ENCODE measurements around the gene ITPR1. TPM values are rescaled to one million over a fixed set of nuclear protein-coding genes. Genes with fewer than 3 reads are reported as not detected.

Gene ITPR1
- total RNA-seq, 2 donors from 2014 or later, result 29.3 to 29.8 TPM

DNA sequence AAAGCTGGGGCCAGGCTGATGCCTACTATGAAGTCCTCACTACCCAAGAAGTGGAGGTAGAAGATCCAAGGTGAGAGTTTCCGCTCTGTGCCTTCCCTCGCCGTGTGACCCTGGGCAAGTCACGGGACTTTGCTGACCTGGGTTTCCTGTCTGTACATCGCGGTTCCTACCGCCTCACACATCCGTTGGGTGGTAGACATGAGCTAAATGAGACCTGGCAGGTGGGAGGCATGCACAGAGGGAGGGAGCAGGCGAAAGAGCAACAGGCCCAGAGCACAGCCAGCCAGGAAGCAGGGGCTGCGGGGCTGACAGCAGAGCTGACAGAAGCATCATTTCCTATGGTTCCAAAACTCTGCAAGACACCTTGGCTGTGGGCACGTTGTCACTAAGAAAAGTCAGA is 328.8 kb downstream of the ITPR1 start:
- Histone ChIP-seq H3K4me1 (peaks cover 22% of the 10 kb centered on the region), H3K27ac (no peak overlapping the region), H3K9me3 (no peaks in the 10 kb centered on the region), H3K36me3 (replicated peaks in 1 of 2; ENCODE audit: insufficient read depth in 1 of 2, low read depth in 2 of 2) (no peaks in the 10 kb centered on the region), H3K27me3 (no peaks in the 10 kb centered on the region), H3K4me3 (no peak overlapping the region)
- TF ChIP-seq, protein P1, sequence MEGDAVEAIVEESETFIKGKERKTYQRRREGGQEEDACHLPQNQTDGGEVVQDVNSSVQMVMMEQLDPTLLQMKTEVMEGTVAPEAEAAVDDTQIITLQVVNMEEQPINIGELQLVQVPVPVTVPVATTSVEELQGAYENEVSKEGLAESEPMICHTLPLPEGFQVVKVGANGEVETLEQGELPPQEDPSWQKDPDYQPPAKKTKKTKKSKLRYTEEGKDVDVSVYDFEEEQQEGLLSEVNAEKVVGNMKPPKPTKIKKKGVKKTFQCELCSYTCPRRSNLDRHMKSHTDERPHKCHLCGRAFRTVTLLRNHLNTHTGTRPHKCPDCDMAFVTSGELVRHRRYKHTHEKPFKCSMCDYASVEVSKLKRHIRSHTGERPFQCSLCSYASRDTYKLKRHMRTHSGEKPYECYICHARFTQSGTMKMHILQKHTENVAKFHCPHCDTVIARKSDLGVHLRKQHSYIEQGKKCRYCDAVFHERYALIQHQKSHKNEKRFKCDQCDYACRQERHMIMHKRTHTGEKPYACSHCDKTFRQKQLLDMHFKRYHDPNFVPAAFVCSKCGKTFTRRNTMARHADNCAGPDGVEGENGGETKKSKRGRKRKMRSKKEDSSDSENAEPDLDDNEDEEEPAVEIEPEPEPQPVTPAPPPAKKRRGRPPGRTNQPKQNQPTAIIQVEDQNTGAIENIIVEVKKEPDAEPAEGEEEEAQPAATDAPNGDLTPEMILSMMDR (IDR thresholded peaks at IDR 0.05), result no peak
- no peak for TF ChIP-seq POLR2A (IDR thresholded peaks at IDR 0.05)
- intact Hi-C loops (cut with DNase I), result no loop called here
- ATAC-seq, result no peak
- WGBS, 2 donors, result 83 to 87% methylated on average over 11 of the region's 11 CpGs
- peak in 2 of 4 donors; percentile 14 to 32 for DNase-seq

DNA sequence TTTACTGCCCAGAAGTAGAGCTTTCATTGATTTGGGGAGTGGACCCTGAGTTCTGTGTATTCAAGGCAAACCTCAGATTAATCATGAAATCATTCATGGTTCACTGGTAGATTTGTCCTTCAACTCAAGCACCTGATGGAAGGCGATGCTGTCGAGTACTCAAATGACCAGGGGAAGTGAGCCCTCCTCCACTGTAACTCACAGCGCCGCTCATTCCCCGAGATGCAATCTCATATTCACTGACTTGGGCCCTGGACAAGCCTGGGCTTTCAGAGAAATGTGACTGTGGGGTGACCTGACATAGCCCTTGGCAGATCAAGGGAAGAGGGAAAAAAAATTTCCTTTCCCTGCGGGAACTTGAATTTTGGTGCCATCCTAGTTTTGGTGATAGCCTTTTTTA is 329.4 kb downstream of the ITPR1 start:
- peaks cover 24% of the 10 kb centered on the region for H3K4me1 ChIP-seq
- H3K27ac ChIP-seq, result no peak overlapping the region
- H3K9me3 ChIP-seq, result no peaks in the 10 kb centered on the region
- no peaks in the 10 kb centered on the region for H3K27me3 ChIP-seq
- no peak overlapping the region for H3K4me3 ChIP-seq
- WGBS, 2 donors, result 97% methylated on average over 6 of the region's 6 CpGs
- ATAC-seq, result no peak
- no peak for DNase-seq
- TF ChIP-seq, protein P1 (IDR thresholded peaks at IDR 0.05), result no peak
- no peak for TF ChIP-seq POLR2A (IDR thresholded peaks at IDR 0.05)
- intact Hi-C loops (cut with DNase I), result no loop called here
- no peaks in the 10 kb centered on the region for H3K36me3 ChIP-seq (replicated peaks in 1 of 2; ENCODE audit: insufficient read depth in 1 of 2, low read depth in 2 of 2)

DNA sequence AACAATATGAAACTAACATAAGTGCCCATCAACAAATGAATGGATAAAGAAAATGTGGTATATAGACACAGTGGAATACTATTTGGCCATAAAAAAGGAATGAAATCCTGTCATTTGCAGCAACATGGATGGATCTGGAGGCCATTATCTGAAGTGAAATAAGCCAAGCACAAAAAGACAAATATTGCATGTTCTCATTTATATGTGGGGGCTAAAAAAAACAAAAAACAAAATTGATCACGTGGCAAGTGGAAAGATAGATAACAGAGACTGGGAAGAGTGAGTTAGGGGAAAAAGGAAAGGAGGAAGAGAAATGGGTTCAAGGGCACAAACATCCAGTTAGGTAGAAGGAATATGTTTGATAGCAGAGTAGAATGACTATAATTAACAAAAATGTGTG is 330.2 kb downstream of the ITPR1 start:
- peaks cover 24% of the 10 kb centered on the region for H3K4me1 ChIP-seq
- no peaks in the 10 kb centered on the region for H3K27me3 ChIP-seq
- no peak for TF ChIP-seq POLR2A (IDR thresholded peaks at IDR 0.05)
- TF ChIP-seq, protein P1 (IDR thresholded peaks at IDR 0.05), result no peak
- no peaks in the 10 kb centered on the region for H3K9me3 ChIP-seq
- no peak overlapping the region for H3K4me3 ChIP-seq
- 87 to 91% methylated on average over 1 of the region's 1 CpG for WGBS, 2 donors
- ATAC-seq (no peak), DNase-seq (no peak)
- H3K36me3 ChIP-seq (replicated peaks in 1 of 2; ENCODE audit: insufficient read depth in 1 of 2, low read depth in 2 of 2), result no peaks in the 10 kb centered on the region
- intact Hi-C loops (cut with DNase I), result no loop called here
- no peak overlapping the region for H3K27ac ChIP-seq

DNA sequence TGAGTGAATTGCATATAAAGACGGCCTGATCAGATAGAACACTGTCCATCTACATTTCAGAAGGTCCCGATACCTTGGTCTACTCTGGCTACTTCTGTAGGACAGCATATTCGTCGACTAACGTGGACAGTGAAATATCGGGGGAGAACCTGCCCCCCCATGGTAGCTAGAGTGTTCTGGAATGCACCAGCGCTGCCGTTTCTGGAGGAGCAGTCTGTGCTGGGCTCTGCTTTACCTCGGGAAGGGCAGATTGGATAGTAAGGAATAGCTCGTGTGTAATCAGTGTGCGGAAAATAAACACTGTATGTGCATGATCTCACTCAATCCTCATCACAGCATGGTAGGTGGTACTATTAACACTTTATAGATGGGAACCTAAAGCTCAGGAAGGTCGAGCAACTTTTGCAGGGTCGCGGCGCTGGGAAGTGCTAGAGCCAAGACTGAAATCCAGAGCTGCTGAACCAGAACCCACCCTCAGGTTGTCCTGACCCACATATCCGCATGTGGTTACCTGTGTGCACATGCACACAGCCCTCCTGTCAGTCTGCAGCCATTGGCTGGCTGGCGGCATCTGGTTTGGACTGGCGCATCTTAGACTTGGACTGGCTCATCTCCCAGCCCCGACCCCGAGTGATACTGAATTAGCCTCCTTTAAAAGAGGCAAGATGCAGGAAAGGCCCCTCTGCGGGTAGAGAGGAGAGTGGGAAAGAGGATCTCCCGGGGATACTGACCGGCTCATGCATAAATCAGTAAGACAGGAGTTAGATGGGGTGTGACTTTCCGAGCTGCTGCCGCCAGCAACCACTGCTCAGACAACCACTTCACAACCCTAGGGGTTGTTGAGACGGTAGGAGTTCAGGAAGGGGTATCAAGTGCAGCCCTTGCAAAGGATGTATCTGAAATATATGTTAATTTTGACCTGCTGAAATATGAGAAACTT is 331.1 kb downstream of the ITPR1 start:
- no peak for TF ChIP-seq POLR2A (IDR thresholded peaks at IDR 0.05)
- TF ChIP-seq, protein P1 (IDR thresholded peaks at IDR 0.05), result no peak
- peaks cover 24% of the 10 kb centered on the region for H3K4me1 ChIP-seq
- H3K4me3 ChIP-seq, result no peak overlapping the region
- intact Hi-C loops (cut with DNase I), result no loop called here
- no peaks in the 10 kb centered on the region for H3K9me3 ChIP-seq
- ATAC-seq (no peak), DNase-seq (no peak)
- WGBS, 2 donors, result 93 to 96% methylated on average over 26 of the region's 26 CpGs
- peak overlapping the region in 3 of 4 donors; percentile 74 to 82 (median 78) for H3K27ac ChIP-seq
- no peaks in the 10 kb centered on the region for H3K27me3 ChIP-seq
- H3K36me3 ChIP-seq (replicated peaks in 1 of 2; ENCODE audit: insufficient read depth in 1 of 2, low read depth in 2 of 2), result no peaks in the 10 kb centered on the region
